ENCODE measurements around the gene TXNDC2.
A peak's percentile ranks its signal among the peaks of the same experiment; 100 is the strongest.

The TXNDC2 gene

DNA sequence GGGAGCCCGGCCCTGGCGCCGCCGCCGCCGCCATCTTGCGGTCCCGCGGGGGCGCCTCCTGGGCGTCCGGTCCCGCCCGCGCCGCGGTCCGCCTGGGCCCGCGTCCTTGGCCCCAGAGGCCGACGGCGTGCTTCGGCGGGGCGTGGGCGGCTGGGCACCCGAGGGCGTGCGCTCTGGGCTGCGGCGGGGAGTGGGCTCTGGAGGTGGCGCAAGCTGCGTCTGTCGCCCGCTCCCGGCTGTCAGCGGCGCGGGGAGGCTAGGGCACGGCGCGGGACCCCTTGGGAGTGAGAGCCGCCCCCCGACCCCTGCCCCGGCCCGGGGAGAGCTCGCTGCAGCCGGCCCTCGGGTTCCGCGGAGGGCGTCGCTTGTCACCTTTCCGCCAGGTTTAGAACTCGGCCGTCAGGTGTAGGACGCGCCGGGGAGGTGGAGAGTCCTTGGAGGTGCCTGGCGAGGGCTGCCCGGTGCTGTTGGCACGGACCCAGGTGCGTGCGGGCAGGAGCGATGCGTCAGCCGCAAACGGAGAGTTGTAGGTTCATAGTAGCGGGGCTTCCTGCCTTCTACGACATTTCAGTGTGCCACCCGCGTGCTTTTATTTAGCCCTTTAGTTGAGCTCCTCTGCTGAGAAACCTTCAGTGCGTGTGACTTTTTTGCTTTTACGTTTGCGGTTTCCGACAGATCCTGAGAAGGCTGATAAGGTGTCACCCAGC, 29.0 kb downstream of the TXNDC2 start:
- DNase-seq, result peak; percentile 68

GRCh38 chr18:9915291-9916076, 29.7 kb downstream of the TXNDC2 start:
- no peak for DNase-seq

DNA sequence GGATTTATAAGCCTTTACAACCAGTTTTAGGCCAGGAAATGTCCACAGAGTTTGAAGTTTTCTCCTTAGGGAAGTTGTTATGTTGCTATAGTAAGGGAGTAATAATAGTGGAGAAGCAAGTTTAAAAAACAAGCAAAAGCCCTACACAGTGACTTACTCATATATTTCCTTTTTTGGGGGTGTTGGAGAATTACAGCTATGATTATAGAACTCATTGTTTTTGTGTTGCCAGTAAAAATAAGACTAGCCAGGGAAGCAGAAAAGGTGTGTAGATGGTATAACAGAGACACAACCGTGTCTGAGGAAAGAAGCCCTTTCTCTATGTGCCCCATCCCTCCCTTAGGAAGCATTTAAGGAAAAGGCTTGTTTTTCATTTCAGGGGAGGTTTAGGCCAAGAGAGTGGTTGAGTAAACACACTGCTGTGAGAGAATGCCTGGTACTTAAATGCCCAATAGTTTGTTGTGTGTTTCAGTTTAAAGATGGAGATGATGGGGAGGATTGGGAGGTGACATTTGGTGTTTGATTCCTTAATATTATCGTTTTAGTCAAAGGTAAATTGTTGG, 30.4 kb downstream of the TXNDC2 start:
- no peak for DNase-seq

DNA sequence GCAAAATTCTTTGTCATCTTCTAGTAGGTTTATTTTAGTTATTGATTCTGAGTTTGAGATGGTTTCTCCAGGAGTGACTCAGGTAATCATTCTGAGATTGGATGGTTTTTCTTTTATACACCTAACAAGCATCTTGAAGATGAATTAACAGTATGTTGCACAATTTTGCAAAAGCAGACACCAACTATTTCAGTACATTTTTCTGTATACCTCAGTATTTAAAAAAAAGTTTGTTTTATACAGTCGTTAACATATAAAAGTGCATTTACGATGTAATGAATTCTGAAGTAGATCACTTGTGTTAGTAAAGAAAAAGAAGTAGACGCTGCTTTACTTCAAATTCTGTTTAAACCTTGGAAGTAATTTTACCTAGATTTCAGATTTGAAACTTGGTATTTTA, 31.0 kb downstream of the TXNDC2 start:
- DNase-seq, result no peak

DNA sequence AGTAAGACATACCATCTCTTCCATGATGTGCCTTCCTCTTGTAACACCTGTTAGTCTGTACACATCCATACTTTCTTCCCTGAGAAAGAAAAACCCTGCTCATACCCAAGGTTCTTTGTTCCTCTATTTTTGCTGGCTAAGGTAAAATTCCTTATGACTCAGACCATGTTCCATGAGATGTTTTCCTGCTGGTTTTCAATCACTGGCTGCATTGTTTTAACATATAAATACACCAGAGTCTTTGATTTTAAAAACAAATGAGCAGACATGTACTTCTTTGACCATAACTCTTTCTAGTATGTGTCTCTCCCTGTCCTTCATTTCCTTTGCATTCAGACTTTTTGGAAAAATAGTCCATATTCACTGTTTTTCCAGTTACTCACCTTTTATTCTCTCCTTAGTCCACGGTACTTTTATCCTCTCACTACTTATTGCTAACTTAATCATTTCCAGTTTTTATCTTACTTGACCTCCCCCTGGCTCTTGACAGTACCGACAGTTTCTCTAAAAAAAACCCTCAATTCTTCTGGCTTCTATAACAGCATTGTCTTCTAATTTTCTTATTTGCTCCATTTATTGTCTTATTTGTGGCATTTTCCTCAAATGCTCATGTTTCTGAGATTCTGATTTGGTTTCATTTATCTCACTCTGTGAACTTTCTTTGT, 32.4 kb downstream of the TXNDC2 start:
- no peak for DNase-seq

- no peak for DNase-seq
Observed at GRCh38 chr18:9919564-9920232, 33.9 kb downstream of the TXNDC2 start.

- no peak for DNase-seq
Observed at GRCh38 chr18:9922592-9923311, 37.0 kb downstream of the TXNDC2 start.

GRCh38 chr18:9924371-9924943, 38.7 kb downstream of the TXNDC2 start:
- DNase-seq, result no peak

- no peak for DNase-seq
Observed at GRCh38 chr18:9925369-9925768, 39.6 kb downstream of the TXNDC2 start.

- no peak for DNase-seq
Observed at GRCh38 chr18:9925795-9926194, 40.0 kb downstream of the TXNDC2 start.

DNA sequence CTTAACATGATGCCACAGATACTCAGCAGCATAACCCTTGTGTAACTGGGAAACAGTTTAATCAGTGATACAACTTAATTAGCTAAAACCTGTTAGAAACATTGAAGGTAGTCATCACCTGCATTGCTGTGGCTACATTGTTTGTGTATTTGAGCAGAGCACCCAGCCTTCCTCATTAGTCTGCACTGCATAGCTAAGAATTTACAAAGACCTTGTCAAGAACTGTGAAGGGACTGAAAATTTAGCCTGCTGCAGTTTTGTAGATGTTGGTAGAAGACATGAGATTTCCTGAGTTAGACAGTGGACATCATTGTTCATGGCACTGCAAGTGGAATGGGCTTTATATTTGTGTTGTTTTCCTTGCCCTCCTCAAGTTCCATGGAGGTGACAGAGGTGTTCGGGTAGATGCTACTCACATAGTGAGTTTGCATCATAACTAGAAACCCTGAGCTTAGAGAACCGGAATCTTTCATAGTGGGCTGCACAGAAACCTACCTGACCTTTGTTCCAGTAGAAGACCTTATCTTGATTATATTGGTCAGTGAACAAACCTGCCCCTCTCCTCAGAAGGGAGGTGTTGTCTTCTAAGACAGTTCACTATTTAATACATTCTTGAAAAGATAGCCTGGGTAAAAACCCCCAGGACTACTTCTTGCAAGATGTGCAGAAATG, 40.6 kb downstream of the TXNDC2 start:
- no peak for DNase-seq

- DNase-seq, result no peak
Observed at GRCh38 chr18:9926977-9927376, 41.2 kb downstream of the TXNDC2 start.

DNA sequence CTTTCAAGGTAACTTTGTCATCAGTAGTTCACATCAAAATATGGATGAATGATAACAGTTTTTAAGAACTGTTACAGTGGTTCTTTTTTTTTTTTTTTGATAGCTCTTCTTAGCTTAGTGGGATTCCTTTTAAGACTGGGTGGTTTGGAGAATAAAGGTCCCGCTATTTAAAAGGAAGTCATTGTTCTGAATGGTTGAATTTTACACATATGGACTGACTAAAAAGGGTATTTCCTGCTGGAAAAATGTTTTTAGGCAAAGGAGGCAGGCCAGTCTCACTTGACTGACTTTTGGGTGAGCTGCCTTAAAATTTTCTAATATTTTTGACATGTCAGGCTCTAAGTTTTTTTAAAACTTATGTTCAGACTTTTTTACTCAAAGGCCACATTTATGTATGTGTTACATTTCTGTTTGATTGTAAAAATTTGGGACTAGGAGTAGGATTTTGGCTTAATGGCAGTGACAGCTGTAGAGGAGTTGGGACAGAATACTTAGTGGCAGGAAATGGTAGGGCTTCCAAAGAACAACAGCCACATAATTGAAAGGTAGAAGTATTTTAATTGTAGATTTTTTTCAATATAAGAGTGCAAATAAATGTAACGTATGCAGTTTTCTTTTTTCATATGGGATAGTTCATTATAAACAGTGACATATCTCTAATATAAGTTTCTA, 41.8 kb downstream of the TXNDC2 start:
- no peak for DNase-seq

DNA sequence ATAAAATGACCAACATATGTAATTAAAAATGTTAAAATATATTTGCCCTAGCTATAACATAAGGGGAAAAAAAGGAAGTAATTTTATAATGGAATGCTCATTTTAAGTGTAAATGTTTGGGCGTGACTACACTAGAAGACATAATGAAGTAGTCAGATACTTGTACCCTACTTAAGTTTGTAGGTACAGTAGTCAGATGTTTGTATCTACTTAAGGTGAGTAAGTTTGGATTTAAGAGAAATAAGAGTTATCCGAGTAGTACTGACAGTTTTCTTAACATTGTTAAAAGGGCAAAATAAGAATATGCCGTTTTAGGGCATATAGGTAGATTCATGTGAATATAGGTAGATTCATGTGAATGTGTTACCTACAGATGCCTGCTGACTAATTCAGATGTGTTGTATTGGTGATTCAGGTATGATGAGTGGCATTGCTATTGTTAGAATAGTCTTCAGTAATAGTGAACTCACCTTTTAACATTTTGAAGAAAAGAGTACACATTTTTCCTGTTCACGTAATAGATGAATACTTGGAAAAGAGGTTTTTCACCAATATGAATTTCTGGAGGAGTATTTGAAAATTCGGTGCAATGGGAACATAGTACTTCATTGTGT, 43.0 kb downstream of the TXNDC2 start:
- DNase-seq, result no peak

- DNase-seq, result no peak
Observed at GRCh38 chr18:9930299-9930884, 44.6 kb downstream of the TXNDC2 start.

- DNase-seq, result no peak
Observed at GRCh38 chr18:9931146-9931545, 45.4 kb downstream of the TXNDC2 start.

- no peak for DNase-seq
Observed at GRCh38 chr18:9931678-9932077, 45.9 kb downstream of the TXNDC2 start.

DNA sequence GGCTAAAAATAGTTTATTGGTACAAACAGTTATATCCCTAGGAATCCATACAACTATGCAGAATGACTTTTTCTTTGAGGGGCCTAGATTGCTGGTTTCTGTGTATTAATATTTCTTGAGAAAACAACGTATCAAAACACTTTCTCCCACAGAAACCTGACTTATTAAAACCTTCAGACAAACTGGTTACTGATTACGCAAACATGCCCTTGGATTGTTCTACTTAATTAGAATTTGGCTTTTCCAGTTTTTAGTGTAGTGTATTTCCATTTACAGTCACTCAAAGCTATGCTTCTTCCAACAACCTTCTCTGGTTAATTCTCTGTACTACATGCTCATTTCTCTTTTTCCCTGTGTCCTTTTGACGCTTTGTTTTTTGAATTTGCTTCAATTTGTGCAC, 48.1 kb downstream of the TXNDC2 start:
- no peak for DNase-seq

- DNase-seq, result no peak
Observed at GRCh38 chr18:9934274-9934673, 48.5 kb downstream of the TXNDC2 start.

All from activated CD4-positive, alpha-beta T cell treated with anti-CD3 and anti-CD28 coated beads for 1 hour (primary cell).